ENCODE data around the gene BPI.

GRCh38 chr20:38316341-38316740 lies 12.4 kb downstream of the BPI start:
- TF ChIP-seq CTCF (optimal IDR thresholded peaks at IDR 0.05 in 1 of 3, IDR thresholded peaks at IDR 0.05 in 1 of 3, conservative IDR thresholded peaks at IDR 0.05 in 1 of 3; ENCODE audit: extremely low read depth in 1 of 3, insufficient read depth in 2 of 3, low read length in 3 of 3) (no peak), EZH2 (IDR thresholded peaks at IDR 0.05; ENCODE audit: low read length) (no peak)

All from keratinocyte (primary cell).